Ovary (tissue), 9 donors: ENCODE measurements around the gene ZNF93. TPM values are rescaled to one million over a fixed set of nuclear protein-coding genes. Genes with fewer than 3 reads are reported as not detected.
"Not testable (repeated sequence)": the region's sequence is repeated elsewhere in the genome, so short reads cannot be mapped to it uniquely, and the experiment has no call there.

ENCODE experiments used
- DNase-seq, 5 donors: peaks; one replicate each; pipeline ENCODE4 v3.0.0-alpha.2; 2019 to 2020
- H3K27ac ChIP-seq, 2 donors: fragments of 200-600 bp; one replicate each; pipeline versions ENCODE4 v1.5.1 to v1.8.0; 2019 to 2022
- H3K27me3 ChIP-seq: fragments of 200-600 bp; one replicate; pipeline ENCODE4 v1.8.0; 2022
- H3K36me3 ChIP-seq: fragments of 200-600 bp; sonication (generic); one replicate; pipeline ENCODE4 v1.5.1; 2019
- H3K4me1 ChIP-seq: one replicate; pipeline ENCODE4 v1.8.1; 2013; ENCODE audit warnings: mild to moderate bottlenecking, moderate library complexity; ENCODE audit not compliant: insufficient read depth
- H3K4me3 ChIP-seq: fragments of 200-600 bp; sonication (generic); one replicate; pipeline ENCODE4 v1.5.1; 2017
- H3K9me3 ChIP-seq, 2 donors: fragments of 200-600 bp in 1 of 2; sonication (generic) in 1 of 2; one replicate each; pipeline versions ENCODE4 v1.5.1 to v1.8.1; 2013 to 2019; ENCODE audit warnings: mild to moderate bottlenecking in 1 of 2, moderate library complexity in 1 of 2
- CTCF ChIP-seq, 3 donors: fragments of 450-650 bp in 2 of 3; fragments of 200-600 bp in 1 of 3; IDR thresholded peaks; one replicate each; pipeline versions ENCODE4 v1.5.1 to v1.8.0; 2016 to 2022; ENCODE audit warnings: antibody characterized with exemption in 3 of 3, mild to moderate bottlenecking in 1 of 3
- EP300 ChIP-seq: sonication (generic); formaldehyde crosslinking; IDR thresholded peaks from one replicate; pipeline ENCODE4 v1.6.1; 2017; ENCODE audit warnings: antibody characterized with exemption
- POLR2A ChIP-seq: fragments of 450-650 bp; IDR thresholded peaks from one replicate; pipeline ENCODE4 v1.6.1; 2017; ENCODE audit warnings: antibody characterized with exemption, mild to moderate bottlenecking, moderate library complexity
- WGBS, 3 donors: extraction: QIAGEN DNeasy Blood & Tissue Kit in 1 of 3; methylation state at CpG; one replicate each; pipeline versions ENCODE4 v1.1.5 to v1.1.7; 2013 to 2017; 5-methylcytosine and 5-hydroxymethylcytosine counted together
- intact Hi-C, 4 donors: fragments of 100-400 bp; cut with DNase I; formaldehyde crosslinking; loops; one replicate each; pipeline versions ENCODE4 v1.11.0 to v1.15.1; 2022 to 2023
- polyA plus RNA-seq, 2 donors: library from polyadenylated mRNA; stranded (reverse); fragments of 200-250 nt in 1 of 2; fragments of 350-450 nt in 1 of 2; fragmentation: Illumina TruSeq in 1 of 2; extraction: RNeasy Lipid Tissue Mini Kit (QIAGEN cat#74804) in 1 of 2; gene quantifications; one replicate each; pipeline ENCODE4 v1.2.3, GENCODE V29; 2013 to 2014
- total RNA-seq, 7 donors: library from RNA; depleted of rRNA in 2 of 7; stranded (reverse); fragments of >200 nt in 2 of 7; fragmentation: NEBNext Ultra II Directional in 3 of 7; extraction: Animal tissue kit (Norgen Biotek cat#: 25700) in 3 of 7; gene quantifications; one replicate each; pipeline versions ENCODE4 v1.1.0 to v1.2.4, GENCODE V29; 2016 to 2023
- donor health status: DM: no; HTN: no; CAD: no; lungs with moderate emphysema.
- donor health status: DM: no; HTN: no; CAD: no.
- donor health status: Bipolar disorder and iron deficiency.
- donor health status: DM: yes; HTN: yes; CAD: no.
- donor health status: DM: no; HTN: no; CAD: no.
- donor health status: DM: yes; HTN: yes; CAD: no.

Gene ZNF93
- total and polyA plus RNA-seq, 9 donors: 4.9 to 15.2 (median 7.7) TPM

- no peak overlapping the region for H3K27ac ChIP-seq
- no peaks in the 10 kb centered on the region for H3K9me3 ChIP-seq
- no peaks in the 10 kb centered on the region for H3K27me3 ChIP-seq
- 82 to 92% (median 92%) methylated on average over 7 of the region's 7 CpGs for WGBS, 3 donors
- H3K4me3 ChIP-seq: no peak overlapping the region
- no peaks in the 10 kb centered on the region for H3K36me3 ChIP-seq
- no peak for TF ChIP-seq CTCF (IDR thresholded peaks at IDR 0.05)
- no peak for TF ChIP-seq POLR2A
- no peak for TF ChIP-seq EP300
- intact Hi-C loops: no loop called here
- DNase-seq: no peak
- H3K4me1 ChIP-seq: no peaks in the 10 kb centered on the region
Measured at GRCh38 chr19:19964416-19964815, 63.7 kb downstream of the ZNF93 start.

DNA sequence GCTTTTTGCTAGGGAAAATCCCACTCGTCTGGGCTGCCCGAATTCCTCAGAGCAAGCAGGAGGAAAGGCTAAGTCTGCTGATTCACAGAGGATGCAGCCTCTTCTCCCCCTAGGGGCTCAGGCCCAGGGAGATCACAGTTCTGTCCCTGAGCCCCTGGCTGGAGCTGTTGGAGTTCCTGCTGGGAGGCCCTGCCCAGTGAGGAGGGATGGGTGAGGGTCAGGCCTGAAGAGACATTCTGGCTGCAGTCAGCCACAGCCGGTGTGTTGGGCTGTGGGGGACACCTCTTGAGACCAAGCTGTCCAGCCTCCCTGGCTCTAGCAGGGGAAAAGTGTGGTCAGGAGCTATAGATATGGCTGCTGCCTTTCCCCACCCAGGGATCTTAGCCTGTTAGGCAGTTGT lies 65.4 kb downstream of the ZNF93 start:
- H3K4me1 ChIP-seq, H3K27me3 ChIP-seq, H3K4me3 ChIP-seq, H3K36me3 ChIP-seq, intact Hi-C loops, H3K27ac ChIP-seq, H3K9me3 ChIP-seq, DNase-seq: not testable (repeated sequence)
- 78 to 86% (median 85%) methylated on average over 3 of the region's 3 CpGs for WGBS, 3 donors

DNA sequence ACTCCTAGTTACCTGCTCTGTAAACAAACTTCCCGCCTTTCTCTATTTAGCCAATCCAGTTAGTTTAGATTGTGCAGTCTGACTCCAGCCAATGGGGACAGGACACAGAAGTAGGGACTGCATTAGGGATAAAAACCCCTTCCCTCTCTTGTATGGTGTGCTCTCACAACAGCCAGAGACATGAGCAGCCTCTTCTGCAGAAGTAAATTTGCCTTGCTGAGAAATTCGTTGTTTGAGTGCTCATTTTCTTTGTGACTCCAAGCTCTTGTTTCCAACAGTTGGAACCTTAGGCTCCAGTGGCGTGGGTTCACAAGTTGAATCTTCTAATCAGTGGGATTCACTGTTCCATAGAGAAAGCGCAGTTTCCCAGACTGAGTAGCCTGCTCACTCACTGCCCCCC lies 66.1 kb downstream of the ZNF93 start:
- WGBS, 3 donors: 76 to 86% (median 82%) methylated on average over 4 of the region's 4 CpGs
- no peak for DNase-seq
- Histone ChIP-seq H3K27me3 (no peaks in the 10 kb centered on the region), H3K36me3 (no peaks in the 10 kb centered on the region), H3K27ac (no peak overlapping the region), H3K9me3 (no peaks in the 10 kb centered on the region), H3K4me1 (no peaks in the 10 kb centered on the region), H3K4me3 (no peak overlapping the region)
- no peak for TF ChIP-seq EP300
- no peak for TF ChIP-seq CTCF (IDR thresholded peaks at IDR 0.05)
- TF ChIP-seq POLR2A: no peak
- intact Hi-C loops: no loop called here

Other genes with a start within 250 kb of the ZNF93 start
- gene ATP13A1, start 237.3 kb upstream of the ZNF93 start, total RNA-seq: 100 to 1,000 TPM in 2 of 7 donors, 10 to 100 TPM in 5; 46.7 to 407 (median 67.7) TPM
- 10 to 100 TPM; 24.9 to 40.9 TPM for gene ATP13A1, start 237.3 kb upstream of the ZNF93 start, polyA plus RNA-seq
- 10 to 100 TPM in 1 of 7 donors, 1 to 10 TPM in 6; 2.9 to 12.6 (median 5.6) TPM for gene ZNF101, start 232.1 kb upstream of the ZNF93 start, total RNA-seq
- gene ZNF101, start 232.1 kb upstream of the ZNF93 start, polyA plus RNA-seq: 10 to 100 TPM in 1 of 2 donors, 1 to 10 TPM in 1; 4.2 to 10.4 TPM
- 10 to 100 TPM in 6 of 7 donors, 1 to 10 TPM in 1; 9.0 to 19.9 (median 12.6) TPM for gene ZNF14, start 167.8 kb upstream of the ZNF93 start, total RNA-seq
- 1 to 10 TPM; 6.3 to 9.5 TPM for gene ZNF14, start 167.8 kb upstream of the ZNF93 start, polyA plus RNA-seq
- 10 to 100 TPM; 23.9 to 46.1 (median 29.6) TPM for gene ZNF506, start 79.2 kb upstream of the ZNF93 start, total RNA-seq
- 10 to 100 TPM; 10.3 to 20.3 TPM for gene ZNF506, start 79.2 kb upstream of the ZNF93 start, polyA plus RNA-seq
- 10 to 100 TPM in 6 of 7 donors, 1 to 10 TPM in 1; 9.1 to 20.3 (median 15.1) TPM for gene ZNF253, start 35.1 kb upstream of the ZNF93 start, total RNA-seq
- 10 to 100 TPM; 12.7 to 16.8 TPM for gene ZNF253, start 35.1 kb upstream of the ZNF93 start, polyA plus RNA-seq
- gene ZNF682, start 138.6 kb downstream of the ZNF93 start, total RNA-seq: 1 to 10 TPM; 1.4 to 7.6 (median 4.5) TPM
- gene ZNF682, start 138.6 kb downstream of the ZNF93 start, polyA plus RNA-seq: 1 to 10 TPM; 1.9 to 3.6 TPM
- gene ZNF90, start 177.1 kb downstream of the ZNF93 start, total RNA-seq: 10 to 100 TPM in 2 of 7 donors, 1 to 10 TPM in 5; 3.6 to 11.3 (median 7.9) TPM
- gene ZNF90, start 177.1 kb downstream of the ZNF93 start, polyA plus RNA-seq: 1 to 10 TPM; 3.9 to 5.0 TPM